Cardiac fibroblast (primary cell): ENCODE measurements around the gene SLC4A5.
A peak's percentile ranks its signal among the peaks of the same experiment; 100 is the strongest.
"Not testable (repeated sequence)": the region's sequence is repeated elsewhere in the genome, so short reads cannot be mapped to it uniquely, and the experiment has no call there.

Experiments used
- DNase-seq, 2 donors: peaks; one replicate each; pipeline versions ENCODE4 v3.0.0 to v3.0.0-alpha.2; 2010; ENCODE audit warnings: low read depth in 2 of 2
- H3K4me3 ChIP-seq, 2 donors: replicated peaks in 1 of 2; 1 replicate in 1 of 2; 2 replicates in 1 of 2; pipeline ENCODE4 v1.5.1; 2011; ENCODE audit warnings: low read depth in 2 of 2, low read length in 2 of 2, mild to moderate bottlenecking in 2 of 2, moderate library complexity in 1 of 2
- CTCF ChIP-seq: IDR thresholded peaks from one replicate; pipeline ENCODE4 v1.5.1; 2011; ENCODE audit warnings: low read depth, mild to moderate bottlenecking, low read length, inconsistent platforms

The SLC4A5 gene

DNA sequence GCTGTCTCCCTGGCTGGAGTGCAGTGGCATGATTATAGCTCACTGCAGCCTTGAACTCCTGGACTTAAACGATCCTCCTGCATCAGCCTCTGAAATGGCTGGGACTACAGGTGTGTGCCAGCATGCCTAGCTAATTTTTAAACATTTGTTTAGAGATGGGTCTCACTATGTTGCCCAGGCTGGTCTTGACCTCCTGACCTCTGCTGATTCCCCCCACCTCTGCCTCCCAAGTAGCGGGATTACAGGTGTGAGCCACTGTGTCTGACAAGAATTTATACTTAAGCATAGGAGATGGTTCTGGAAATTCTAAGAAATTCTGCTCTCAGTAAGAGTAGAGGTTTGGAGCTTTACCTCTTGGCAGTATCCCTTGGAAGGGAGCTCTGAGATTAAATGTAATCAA, 126.6 kb downstream of the SLC4A5 start:
- H3K4me3 ChIP-seq, result no peak overlapping the region
- no peak for DNase-seq
- no peak for TF ChIP-seq CTCF

DNA sequence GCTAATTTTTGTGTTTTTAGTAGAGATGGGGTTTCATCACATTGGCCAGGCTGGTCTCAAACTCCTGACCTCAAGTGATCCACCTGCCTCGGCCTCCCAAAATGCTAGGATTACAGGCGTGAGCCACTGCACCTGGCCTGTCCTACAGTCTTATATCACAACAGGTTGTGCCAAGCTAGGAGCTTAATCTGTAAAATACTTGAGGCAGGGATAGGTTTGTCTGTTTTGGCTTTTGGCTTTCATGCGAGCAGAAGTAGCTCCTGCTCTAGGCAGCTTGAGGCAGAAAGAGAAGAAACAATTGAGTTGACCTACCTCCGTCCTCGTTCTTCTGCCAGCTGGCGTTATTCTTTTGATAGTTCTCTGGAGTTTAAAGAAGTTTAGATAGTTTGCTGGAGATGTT, 127.4 kb downstream of the SLC4A5 start:
- not testable (repeated sequence) for H3K4me3 ChIP-seq, DNase-seq

DNA sequence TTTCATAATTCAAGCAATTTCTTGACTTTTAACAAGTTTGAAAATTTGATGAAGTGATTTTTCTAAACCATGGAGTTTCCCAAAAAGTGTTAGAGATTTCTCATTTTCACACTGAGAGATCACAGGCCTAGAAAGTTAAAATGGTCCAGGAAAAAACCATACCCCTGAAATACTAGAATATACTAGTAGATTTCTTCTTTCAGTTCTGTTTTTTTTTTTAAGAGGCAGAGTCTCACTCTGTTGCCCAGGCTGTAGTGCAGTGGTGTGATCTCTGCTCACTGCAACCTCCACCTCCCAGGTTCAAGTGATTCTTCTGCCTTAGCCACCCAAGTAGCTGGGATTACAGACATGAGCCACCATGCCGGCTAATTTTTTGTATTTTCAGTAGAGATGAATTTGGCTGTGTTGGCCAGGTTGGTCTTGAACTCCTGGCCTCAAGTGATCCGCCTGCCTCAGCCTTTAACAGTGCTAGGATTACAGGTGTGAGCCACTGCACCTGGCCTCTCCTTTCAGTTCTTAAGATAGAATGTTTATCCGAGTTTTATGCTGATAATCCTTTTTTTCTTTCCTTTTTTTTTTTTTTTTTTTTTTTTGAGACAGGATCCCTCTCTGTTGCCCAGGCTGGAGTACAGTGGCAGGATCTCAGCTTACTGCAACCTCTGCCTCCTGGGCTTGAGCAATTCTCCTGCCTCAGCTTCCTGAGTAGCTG, 130.4 kb downstream of the SLC4A5 start:
- no peak overlapping the region for H3K4me3 ChIP-seq
- no peak for DNase-seq
- no peak for TF ChIP-seq CTCF

- H3K4me3 ChIP-seq, result no peak overlapping the region
- DNase-seq, result peak; percentile 86 to 89
- no peak for TF ChIP-seq CTCF
Observed at GRCh38 chr2:74206180-74206688, 137.0 kb downstream of the SLC4A5 start.

DNA sequence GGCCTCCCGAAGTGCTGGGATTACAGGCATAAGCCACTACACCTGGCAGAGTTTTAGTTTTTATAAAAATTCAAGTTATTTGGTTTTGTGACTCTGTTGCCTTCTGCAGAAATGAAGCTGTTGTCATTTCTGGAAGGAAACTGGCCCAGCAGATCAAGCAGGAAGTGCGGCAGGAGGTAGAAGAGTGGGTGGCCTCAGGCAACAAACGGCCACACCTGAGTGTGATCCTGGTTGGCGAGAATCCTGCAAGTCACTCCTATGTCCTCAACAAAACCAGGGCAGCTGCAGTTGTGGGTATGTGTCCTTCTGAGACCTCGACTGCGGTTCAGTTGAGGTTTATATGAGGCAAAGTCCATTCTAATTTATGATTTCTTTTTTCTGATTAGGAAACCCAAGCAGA, 137.6 kb downstream of the SLC4A5 start:
- no peak for DNase-seq
- no peak for TF ChIP-seq CTCF
- no peak overlapping the region for H3K4me3 ChIP-seq

DNA sequence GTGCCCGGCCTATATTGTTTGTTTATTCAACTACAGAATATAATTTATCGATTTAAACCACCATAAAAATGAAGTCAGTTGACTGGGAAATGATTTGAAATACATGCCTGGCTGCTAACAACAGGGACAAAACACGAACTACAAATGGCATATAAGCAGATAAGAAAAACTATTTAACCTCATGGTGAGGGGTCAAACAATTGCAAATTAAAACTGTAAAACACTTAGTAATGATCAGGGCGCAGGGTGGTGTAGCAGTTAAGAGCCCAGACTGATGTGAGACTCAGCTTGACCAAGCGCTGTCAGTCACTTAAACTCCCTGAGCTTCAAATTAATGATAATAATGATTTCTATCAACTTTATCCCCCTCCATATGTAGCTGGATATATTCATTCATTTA, 138.1 kb downstream of the SLC4A5 start:
- no peak for DNase-seq
- TF ChIP-seq CTCF, result no peak
- no peak overlapping the region for H3K4me3 ChIP-seq

- no peak for TF ChIP-seq CTCF
Observed at GRCh38 chr2:74204436-74204835, 138.8 kb downstream of the SLC4A5 start.

More at GRCh38 chr2:74204436-74204835, 138.8 kb downstream of the SLC4A5 start:
- no peak for DNase-seq
- H3K4me3 ChIP-seq, result no peak overlapping the region
